Left cardiac atrium (tissue), 4 donors: Measurements from ENCODE around the gene NSMF. TPM values are rescaled to one million over a fixed set of nuclear protein-coding genes. Genes with fewer than 3 reads are reported as not detected.
A peak's percentile ranks its signal among the peaks of the same experiment; 100 is the strongest.
"Not testable (repeated sequence)": the region's sequence is repeated elsewhere in the genome, so short reads cannot be mapped to it uniquely, and the experiment has no call there.

Experiments
- ATAC-seq, 2 donors: fragments of 200-7000 bp; cut with Tn5 transposase; one replicate each; pipeline ENCODE4 v1.9.1; 2020; ENCODE audit warnings: mild to moderate bottlenecking in 2 of 2, moderate library complexity in 2 of 2
- DNase-seq: peaks from one replicate; pipeline ENCODE4 v3.0.0-alpha.2; 2020
- intact Hi-C, 2 donors: fragments of 100-400 bp; cut with DNase I; formaldehyde crosslinking; loops; one replicate each; pipeline versions ENCODE4 v1.14.1 to v1.15.1; 2022 to 2023
- total RNA-seq, 2 donors: library from RNA; stranded (reverse); fragmentation: NEBNext Ultra II Directional; extraction: Animal tissue kit (Norgen Biotek cat#: 25700); gene quantifications; one replicate each; pipeline ENCODE4 v1.2.1, GENCODE V29; 2021
- donor health status: DM: no; HTN: yes; CAD: no.
- donor health status: DM: no; HTN: yes; CAD: no; lungs with severe emphysema.
- donor health status: DM: yes; HTN: yes; CAD: no.
- donor health status: Dilated cardiomyopathy.

The NSMF gene
- total RNA-seq, 2 donors from 2014 or later = 20.5 to 25.1 TPM

GRCh38 chr9:137451264-137452005 lies 7.7 kb downstream of the NSMF start:
- intact Hi-C loops, DNase-seq, ATAC-seq: not testable (repeated sequence)

GRCh38 chr9:137450539-137451222 lies 8.5 kb downstream of the NSMF start:
- intact Hi-C loops, ATAC-seq: not testable (repeated sequence)
- DNase-seq = peak; percentile 22

- DNase-seq (peak; percentile 15), ATAC-seq (no peak)
- intact Hi-C loops = no loop called here
Measured at GRCh38 chr9:137449931-137450538, 9.1 kb downstream of the NSMF start.

GRCh38 chr9:137449081-137449844 lies 9.9 kb downstream of the NSMF start:
- ATAC-seq (no peak), DNase-seq (peak; percentile 26)
- intact Hi-C loops = no loop called here

GRCh38 chr9:137448602-137448962 lies 10.6 kb downstream of the NSMF start:
- no peak for ATAC-seq
- peak; percentile 15 for DNase-seq
- intact Hi-C loops = no loop called here

- intact Hi-C loops = no loop called here
- ATAC-seq = peak in 1 of 2 donors; percentile 2
- peak; percentile 20 for DNase-seq
Measured at GRCh38 chr9:137447722-137448601, 11.2 kb downstream of the NSMF start.

- intact Hi-C loops = no loop called here
- ATAC-seq = no peak
- DNase-seq = peak; percentile 22
Measured at GRCh38 chr9:137446851-137447471, 12.2 kb downstream of the NSMF start.

GRCh38 chr9:137445930-137446431 lies 13.2 kb downstream of the NSMF start:
- ATAC-seq (peak in 1 of 2 donors; percentile 7), DNase-seq (peak; percentile 21)
- intact Hi-C loops = no loop called here

GRCh38 chr9:137445275-137445807 lies 13.8 kb downstream of the NSMF start:
- ATAC-seq (peak; percentile 62 to 64), DNase-seq (peak; percentile 77)
- intact Hi-C loops = no loop called here

GRCh38 chr9:137444106-137444790 lies 14.9 kb downstream of the NSMF start:
- ATAC-seq (no peak), DNase-seq (peak; percentile 6)
- intact Hi-C loops = no loop called here

- intact Hi-C loops = no loop called here
- no peak for ATAC-seq
- no peak for DNase-seq
Measured at GRCh38 chr9:137441935-137442321, 17.2 kb downstream of the NSMF start.

GRCh38 chr9:137441289-137441934 lies 17.7 kb downstream of the NSMF start, which contains the start of gene ENTPD8:
ENTPD8 (minus strand) TSS chr9:137441357; CDS start chr9:137438285, 3,072 bp downstream.
- DNase-seq (peak; percentile 29), ATAC-seq (peak; percentile 24 to 42)
- intact Hi-C loops = no loop called here

- ATAC-seq (no peak), DNase-seq (peak; percentile 22)
- intact Hi-C loops = no loop called here
Measured at GRCh38 chr9:137439158-137439714, 19.9 kb downstream of the NSMF start.

- ATAC-seq = no peak
- intact Hi-C loops = no loop called here
- peak; percentile 5 for DNase-seq
Measured at GRCh38 chr9:137438591-137439157, 20.5 kb downstream of the NSMF start.

- peak; percentile 17 for DNase-seq
- no peak for ATAC-seq
Measured at GRCh38 chr9:137437691-137438590, 21.2 kb downstream of the NSMF start.

More at GRCh38 chr9:137437691-137438590, 21.2 kb downstream of the NSMF start:
- intact Hi-C loops = no loop called here
